Measurements from ENCODE around the gene HEBP2.

GRCh38 chr6:138401960-138402837 is 1.8 kb upstream of the HEBP2 start:
- TF ChIP-seq CTCF (IDR thresholded peaks at IDR 0.05) (no peak), POLR2A (IDR thresholded peaks at IDR 0.05) (no peak)

Data from right lobe of liver (tissue), 4 donors.